8988T (cell line): Measurements from ENCODE around the gene GSK3A.
"Not testable (repeated sequence)": the region's sequence is repeated elsewhere in the genome, so short reads cannot be mapped to it uniquely, and the experiment has no call there.

Source experiments
- DNase-seq: peaks from one replicate; pipeline ENCODE4 v3.0.0; 2011

The GSK3A gene

DNA sequence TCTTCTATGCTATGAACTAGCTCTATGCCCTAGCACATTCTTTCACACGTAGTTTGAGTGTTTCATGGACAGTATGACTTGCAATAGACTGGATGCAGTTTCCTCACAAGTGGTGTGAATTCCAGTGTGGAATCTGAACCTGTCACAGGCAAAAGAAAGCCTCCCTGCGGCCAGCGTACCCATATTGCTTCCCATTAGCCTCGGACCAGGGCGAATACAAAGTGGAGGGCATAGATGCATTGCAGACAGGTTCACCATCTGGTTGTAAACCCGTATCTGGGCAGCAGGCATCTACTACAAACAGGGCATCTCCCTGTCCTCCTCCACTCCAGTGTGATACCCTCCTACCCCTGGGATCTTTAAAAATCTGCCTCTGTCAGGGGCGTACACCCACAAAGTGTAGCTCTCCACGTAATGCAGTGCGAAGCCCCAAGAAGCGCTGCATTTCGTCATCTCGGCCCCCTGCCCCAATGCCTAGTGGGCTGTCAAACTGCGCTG lies 25.3 kb upstream of the GSK3A start:
- no peak for DNase-seq

DNA sequence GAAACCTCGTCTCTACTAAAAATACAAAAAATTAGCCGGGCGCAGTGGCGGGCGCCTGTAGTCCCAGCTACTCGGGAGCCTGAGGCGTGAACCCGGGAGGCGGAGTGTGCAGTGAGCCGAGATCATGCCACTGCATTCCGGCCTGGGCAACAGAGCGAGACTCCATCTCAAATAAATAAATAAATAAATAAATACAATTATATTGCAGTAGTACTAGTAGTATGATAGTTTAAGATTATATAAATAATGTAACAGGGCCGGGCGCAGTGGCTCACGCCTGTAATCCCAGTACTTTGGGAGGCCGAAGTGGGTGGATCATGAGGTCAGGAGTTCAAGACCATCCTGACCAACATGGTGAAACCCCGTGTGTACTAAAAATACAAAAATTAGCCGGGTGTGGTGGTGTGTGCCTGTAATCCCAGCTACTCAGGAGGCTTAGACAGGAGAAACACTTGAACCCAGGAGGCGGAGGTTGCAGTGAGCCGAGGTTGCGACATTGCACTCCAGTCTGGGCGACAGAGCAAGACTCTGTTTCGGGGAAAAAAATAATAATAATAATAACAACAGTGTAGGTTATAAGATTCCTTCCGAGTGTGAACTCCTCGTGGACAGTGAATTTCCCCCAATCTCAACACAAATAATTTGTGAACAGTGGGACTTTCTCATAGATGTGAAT lies 24.7 kb upstream of the GSK3A start:
- not testable (repeated sequence) for DNase-seq

- DNase-seq = not testable (repeated sequence)
Measured at GRCh38 chr19:42266105-42266504, 23.7 kb upstream of the GSK3A start.

DNA sequence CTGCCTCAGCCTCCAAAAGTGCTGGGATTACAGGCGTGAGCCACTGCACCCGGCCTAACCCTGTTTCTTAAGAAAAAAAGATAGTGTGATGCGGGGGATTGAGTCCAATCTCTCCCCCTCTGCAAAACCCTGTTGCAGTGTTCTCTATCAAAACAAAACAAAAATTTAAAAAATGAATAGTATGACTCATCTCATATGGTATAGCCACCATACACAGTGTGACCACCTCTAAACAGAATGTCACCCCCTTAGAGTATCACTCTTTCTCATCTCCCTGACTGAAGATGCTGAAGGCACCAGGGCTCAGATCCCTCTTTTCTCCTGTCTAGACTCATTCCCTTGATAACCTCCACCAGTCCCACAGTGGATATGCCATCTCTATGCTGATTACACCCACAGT lies 19.4 kb upstream of the GSK3A start:
- peak; percentile 2 for DNase-seq

DNA sequence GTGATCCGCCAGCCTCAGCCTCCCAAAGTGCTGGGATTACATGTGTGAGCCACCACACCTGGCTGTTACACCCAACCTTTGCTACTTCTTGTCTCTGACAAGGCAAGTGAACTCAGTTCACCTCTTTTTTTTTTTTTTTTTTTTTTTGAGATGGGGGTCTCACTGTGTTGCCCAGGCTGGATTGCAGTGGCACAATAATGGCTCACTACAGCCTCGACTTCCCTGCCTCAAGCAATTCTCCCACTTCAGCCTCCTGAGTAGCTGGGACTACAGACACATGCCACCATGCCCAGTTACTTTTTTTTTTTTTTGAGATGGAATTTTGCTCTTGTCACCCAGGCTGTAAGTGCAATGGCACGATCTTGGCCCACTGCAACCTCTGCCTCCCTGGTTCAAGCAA lies 15.4 kb upstream of the GSK3A start:
- DNase-seq = not testable (repeated sequence)

DNA sequence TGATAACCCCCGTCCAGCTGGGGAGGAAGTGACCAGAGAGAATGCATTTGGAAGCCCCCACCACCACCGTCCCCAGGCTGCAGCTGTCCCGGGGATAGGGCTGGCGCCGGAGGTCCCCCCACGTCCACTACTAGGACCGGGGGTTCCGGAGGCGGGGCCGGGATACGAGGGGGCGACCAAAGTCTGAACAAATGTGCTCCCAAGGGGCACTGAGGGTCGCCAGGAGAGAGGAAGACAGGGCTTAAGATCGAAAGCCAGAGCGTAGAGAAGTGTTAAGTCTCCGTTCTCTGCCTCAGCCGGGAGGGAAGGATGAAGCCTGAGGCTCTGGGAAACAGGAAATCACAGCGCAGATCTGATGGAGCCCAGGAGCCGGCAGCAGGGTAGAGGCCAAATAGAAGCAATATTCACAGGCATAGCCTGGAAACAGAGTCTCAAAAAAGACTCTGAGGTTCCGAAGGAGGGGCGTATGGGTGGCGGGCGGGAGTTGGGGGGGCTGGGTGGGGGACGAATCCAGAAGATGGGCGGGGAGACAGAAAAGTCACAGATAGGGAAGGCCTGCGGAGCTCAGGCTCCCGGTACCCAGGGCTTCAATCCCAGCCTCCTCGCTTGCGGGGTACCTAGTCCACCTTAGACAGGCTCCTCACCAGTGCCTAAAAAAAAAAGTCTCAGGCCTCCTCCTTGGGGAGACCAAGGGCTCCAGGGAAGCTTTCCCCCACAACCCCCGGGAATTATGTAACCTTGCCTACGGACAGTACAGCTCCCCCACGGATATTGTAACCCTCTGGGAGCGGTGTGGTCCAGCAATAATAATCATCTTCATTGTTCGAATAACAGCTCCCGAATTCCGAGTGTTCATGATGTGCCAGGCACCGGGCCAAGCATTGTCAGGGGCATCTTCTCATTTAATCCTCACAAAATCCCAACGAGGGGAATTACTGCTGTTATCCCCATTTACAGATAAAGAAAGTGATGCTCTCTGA lies 13.7 kb upstream of the GSK3A start:
- DNase-seq = peak; percentile 45

GRCh38 chr19:42254850-42255765 lies 12.7 kb upstream of the GSK3A start, which contains the start of gene ERF:
Gene ERF, minus strand, starts transcription at chr19:42255128. Its CDS starts 129 bp downstream, at chr19:42254999.
- DNase-seq = peak; percentile 86

DNA sequence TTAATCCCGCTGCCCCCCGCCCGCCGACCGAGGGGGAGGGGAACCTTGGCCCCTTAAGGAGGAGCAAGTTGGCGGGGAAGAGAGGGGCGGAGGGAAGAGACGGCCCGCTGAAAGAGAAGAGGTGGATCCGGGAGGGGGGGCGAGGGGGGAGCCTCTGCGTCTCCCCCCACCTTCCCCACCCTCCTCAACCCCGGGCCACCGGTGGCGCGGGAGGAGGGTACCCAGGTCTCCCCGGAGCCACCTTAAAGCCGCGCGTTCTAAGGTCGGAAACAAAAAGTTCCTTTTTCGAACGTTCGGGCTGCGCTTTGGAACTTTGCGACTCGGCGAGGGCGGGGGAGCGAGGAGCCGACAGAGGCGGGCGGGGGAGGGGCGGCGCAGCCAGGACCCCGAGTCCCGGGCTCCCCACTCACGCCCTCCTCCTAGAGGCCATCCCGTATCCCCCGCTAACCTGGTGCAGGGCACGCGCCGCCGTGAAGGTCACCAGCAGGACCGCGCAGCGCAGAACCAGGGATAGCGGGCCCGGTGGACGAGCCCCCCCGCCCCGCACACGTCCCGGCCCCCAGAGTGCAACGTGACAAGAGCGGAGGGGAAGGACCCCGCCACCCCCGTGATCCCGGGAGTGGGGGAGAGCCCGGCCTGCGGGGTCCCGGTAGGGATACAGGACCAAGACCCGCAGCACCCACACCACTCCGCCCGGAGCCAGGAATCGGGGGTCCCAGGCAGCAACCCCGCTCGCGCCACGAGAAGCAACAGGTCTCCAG lies 11.9 kb upstream of the GSK3A start:
- peak; percentile 59 for DNase-seq

DNA sequence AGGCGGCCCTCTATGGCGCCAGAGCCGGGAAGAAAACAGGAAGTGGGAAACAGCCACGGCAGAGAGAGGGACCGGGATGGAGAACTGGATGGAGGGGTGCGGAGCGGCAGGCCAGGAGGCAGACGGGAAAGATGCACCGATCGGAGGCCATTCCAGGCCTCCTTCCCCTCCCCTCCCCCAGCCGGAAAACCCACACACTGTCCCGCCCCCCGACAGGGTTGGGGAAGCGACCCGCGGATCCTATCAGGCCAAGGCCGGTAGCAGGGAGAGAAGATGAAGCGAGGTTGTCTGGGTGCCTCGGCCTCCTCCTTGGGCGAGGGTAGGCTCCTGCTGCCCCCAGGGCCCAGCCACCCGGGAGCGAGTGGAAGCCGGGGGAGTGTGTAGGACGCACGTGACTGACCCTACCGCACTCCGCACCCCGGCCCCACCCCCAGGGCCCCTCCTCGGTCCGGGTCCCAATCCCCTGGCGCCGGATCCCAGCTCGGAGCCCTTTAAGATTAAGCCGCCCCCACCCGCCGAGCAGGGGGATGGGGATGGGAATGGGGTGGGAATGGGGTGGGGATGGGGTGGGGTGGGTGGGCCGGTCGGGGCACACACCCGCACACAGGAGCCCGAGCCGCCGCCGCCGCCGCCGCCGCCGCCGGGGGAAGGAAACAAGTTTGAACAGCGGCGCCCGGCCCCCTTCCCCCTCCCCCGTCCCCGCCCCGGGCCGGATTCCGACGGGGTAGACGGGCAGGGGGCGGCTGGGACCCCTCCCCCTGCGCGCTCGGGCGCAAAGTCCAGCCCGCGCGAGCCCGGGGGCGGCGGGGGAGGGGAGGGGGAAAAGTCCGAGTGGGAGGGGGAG lies 11.1 kb upstream of the GSK3A start:
- peak; percentile 74 for DNase-seq

GRCh38 chr19:42252365-42253244 lies 10.2 kb upstream of the GSK3A start:
- DNase-seq = peak; percentile 18

- peak; percentile 19 for DNase-seq
Measured at GRCh38 chr19:42251572-42252358, 9.4 kb upstream of the GSK3A start.

- DNase-seq = peak; percentile 21
Measured at GRCh38 chr19:42250666-42251531, 8.5 kb upstream of the GSK3A start.

GRCh38 chr19:42250183-42250665 lies 7.8 kb upstream of the GSK3A start:
- DNase-seq = peak; percentile 4

GRCh38 chr19:42249769-42250168 lies 7.4 kb upstream of the GSK3A start:
- DNase-seq = peak; percentile 11

DNA sequence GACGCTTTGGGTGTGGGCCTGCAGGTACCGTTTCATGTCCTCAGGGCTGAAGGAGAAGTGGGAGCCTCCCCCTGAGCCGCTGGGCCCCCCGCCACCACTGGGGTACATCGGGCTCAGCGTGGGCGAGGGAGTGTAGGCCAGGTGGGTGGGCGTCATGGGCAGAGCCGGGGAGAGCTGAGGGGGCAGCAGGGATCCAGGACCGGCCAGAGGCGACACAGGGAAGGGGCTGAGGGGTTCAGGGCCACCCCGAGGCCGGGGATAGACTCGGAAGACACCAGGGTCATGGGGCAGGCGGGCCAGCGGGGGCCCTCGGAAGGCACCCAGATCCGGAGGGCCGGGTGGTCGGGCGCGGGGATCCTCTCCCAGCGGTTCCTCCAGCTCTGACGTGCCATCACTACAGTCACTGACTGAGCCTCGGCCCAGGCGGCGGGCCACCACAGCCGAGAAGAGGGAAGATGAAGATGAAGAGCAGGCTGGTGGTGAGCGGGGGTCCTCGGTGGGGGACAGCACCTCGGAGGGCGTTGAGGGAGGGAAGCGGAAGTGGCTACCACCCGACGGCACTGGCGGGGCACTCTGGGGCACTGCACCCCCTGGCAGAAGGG lies 6.8 kb upstream of the GSK3A start:
- DNase-seq = no peak

GRCh38 chr19:42248270-42249148 lies 6.1 kb upstream of the GSK3A start:
- DNase-seq = no peak
